CD4-positive, alpha-beta T cell treated with Interleukin-12 subunit alpha and Interleukin-12 subunit beta, for 1 hour (primary cell): ENCODE measurements around the gene ADNP.

Experiments
- DNase-seq: peaks from one replicate; pipeline ENCODE4 v3.0.0-alpha.2; 2020

The ADNP gene

GRCh38 chr20:50870561-50871161 is 60.6 kb downstream of the ADNP start:
- no peak for DNase-seq

DNA sequence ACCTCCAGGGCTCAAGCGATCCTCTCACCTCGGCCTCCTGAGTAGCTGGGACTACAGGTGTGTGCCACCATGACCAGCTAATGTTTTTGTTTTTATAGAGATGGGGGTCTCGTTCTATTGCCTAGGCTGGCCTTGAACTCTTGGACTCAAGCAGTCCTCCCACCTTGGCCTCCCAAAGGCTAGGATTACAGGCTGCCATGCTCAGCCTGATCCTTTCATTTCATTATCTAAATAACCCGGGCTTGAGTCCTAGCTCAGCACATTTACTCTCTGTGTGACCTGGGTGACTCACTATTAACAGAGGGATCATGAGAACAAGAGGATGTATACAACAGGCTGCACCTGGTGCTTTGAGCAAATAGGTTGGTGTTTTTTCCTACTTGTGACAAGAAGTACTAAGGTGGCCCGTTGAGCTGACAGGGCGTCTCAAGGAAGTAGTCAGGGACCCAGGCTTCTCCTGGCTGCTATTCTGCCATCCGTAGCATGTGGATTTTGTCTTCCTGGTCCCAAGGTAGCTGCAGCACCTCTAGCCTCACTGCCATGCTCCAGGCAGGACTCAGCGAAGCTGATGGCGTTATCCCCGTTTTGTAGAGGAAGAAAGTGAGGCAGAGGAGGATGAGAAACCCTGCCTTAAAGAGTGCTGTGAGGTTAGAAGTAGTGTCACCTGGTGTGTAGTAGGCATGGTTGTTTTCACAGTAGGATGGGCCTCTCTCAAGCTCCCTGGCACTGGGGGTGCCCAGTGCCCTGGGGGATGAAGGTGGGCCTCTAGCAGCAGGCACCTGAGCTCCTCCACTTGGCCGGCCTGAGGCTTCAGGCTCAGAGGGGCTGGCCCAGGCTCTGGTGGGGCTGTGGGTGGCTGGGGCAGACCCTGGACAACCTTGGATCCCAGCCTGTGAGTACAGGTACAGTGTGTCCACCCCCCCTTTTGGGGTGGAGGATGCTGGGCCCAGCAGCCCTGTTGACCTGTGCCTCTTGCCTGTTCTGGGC is 62.4 kb downstream of the ADNP start:
- no peak for DNase-seq

- no peak for DNase-seq
These were observed 63.4 kb downstream of the ADNP start for GRCh38 chr20:50867805-50868204.

- DNase-seq = no peak
These were observed 64.4 kb downstream of the ADNP start for GRCh38 chr20:50866831-50867230.

DNA sequence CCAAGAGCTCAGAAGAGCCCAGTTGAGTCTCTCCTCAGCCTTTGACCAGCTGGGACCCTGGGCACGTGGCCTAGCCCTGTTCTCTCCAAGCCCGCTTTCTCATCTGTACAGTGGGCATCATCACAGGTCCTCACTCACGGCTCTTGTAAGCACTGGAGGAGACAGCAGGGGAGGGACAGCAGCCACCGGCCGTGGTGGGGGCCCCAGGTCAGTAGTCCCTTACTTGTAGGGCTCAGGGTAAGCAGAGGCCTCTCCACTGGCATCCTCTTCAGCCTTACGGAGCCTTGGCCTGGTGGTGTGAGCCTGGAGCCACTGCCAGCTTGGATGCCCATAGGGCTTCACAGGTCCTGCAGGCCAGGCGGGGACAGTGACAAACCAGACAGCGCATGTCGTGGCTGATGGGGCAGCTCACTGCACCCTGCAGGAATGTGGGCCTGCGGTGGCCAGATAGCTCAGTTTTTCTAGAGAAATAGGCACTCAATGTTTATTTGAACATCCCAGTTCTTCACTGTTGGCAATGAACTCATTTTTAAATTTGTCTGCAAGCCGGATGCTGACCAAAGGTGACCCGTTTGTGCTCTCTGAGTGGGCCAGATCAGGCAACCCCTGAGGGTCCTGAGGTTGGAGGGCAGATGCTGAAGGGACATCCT is 65.1 kb downstream of the ADNP start:
- no peak for DNase-seq

DNA sequence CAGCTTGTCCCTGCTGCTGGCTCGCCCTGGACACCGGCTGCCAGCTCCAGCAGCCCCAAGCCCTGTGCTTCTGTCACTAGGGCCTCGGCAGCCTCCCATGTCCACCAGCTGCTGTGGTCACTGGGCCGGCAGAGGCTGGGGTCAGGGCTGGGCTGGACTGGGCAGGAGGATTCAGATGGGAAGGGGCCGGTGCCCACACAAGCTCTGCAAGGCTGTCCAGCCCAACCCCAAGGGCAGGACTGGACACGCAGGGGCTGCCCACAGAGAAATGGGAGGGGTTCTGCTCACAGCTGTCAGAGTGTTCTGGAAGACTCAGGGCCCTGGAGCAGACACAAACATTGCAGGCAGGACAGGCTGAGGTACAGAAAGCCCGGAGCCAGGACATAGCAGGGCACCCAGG is 65.6 kb downstream of the ADNP start:
- DNase-seq = no peak

GRCh38 chr20:50865114-50865513 is 66.1 kb downstream of the ADNP start:
- DNase-seq = no peak

DNA sequence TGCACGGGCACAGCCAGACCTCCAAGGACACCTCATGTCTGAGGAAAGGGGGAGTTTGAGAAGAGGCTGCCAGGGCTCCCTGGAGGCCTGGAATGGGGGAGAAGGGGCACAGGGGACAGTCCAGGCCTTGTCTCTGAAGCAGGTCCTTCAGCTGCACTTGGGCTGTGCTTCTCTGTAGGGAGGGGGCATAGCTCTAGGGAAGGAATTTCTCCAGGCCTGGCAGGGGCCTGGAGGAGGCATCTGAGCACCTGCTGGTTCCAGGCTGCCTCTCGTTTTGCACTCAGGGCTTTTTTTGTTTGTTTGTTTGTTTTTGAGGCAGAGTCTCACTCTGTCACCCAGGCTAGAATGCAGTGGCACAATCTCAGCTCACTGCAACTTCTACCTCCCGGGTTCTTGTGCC is 68.7 kb downstream of the ADNP start:
- DNase-seq = no peak

- no peak for DNase-seq
These were observed 70.2 kb downstream of the ADNP start for GRCh38 chr20:50861012-50861411.

- DNase-seq = no peak
These were observed 72.1 kb downstream of the ADNP start for GRCh38 chr20:50859161-50859560.

DNA sequence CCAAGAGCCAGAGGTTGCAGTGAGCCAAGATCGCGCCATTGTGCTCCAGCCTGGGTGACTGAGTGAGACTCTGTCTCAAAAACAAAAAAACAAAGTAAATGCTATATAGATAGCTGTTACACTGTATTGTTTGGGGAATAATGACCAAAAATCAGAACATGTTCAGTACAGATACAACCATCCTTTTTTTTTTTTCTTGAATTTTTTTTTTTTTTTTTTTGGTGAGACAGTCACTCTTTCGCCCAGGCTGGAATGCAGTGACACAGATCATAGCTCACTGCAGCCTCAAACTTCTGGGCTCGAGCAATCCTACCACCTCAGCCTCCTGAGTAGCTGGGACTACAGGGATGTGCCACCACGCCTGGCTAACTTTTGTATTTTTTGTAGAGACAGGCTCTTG is 72.7 kb downstream of the ADNP start:
- no peak for DNase-seq

DNA sequence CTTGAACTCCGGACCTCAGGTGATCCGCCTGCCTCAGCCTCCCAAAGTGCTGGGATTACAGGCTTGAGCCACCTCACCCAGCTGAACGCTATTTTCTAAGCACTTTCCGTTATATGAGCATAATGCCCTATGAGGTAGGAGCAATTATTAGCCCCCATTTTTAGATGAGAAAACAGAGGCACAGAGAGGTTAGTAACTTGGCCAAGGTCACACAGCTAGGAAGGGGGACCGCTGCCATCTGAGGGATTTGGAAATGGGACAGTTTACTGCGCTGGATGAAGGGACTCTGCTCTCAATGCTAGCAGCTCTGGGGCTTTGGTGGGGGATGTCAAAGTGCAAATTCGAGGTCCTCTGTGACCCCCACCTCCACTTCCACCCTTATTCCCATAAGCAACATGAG is 73.9 kb downstream of the ADNP start:
- DNase-seq = no peak

DNA sequence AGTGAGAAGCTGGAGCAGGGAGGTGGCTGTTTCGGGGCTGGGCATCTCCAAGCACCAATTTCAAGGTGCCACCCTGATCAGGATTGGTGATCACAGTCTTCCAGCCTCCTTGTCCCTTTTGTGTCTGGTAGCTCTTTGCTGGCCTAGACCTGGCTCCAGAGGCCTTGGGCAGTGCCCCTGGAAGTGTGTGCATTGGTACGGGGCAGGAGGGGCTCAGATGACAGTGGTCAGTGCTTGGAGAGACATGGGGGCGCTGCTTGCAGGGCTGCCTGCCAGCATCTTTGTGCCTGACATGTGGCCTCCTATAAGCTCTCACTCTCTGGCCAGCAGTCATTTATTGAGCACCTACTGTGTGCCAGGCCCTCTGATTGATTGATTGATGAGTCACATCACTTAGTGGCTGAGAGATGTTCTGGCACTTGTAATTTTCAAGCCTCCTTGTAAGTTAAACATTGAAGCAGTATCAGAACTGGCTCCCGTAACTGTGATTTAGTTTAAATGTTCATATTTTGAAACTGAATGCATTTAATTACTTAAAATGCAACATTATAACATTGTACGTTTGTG is 74.7 kb downstream of the ADNP start:
- no peak for DNase-seq

GRCh38 chr20:50855498-50856474 is 75.5 kb downstream of the ADNP start:
- no peak for DNase-seq

DNA sequence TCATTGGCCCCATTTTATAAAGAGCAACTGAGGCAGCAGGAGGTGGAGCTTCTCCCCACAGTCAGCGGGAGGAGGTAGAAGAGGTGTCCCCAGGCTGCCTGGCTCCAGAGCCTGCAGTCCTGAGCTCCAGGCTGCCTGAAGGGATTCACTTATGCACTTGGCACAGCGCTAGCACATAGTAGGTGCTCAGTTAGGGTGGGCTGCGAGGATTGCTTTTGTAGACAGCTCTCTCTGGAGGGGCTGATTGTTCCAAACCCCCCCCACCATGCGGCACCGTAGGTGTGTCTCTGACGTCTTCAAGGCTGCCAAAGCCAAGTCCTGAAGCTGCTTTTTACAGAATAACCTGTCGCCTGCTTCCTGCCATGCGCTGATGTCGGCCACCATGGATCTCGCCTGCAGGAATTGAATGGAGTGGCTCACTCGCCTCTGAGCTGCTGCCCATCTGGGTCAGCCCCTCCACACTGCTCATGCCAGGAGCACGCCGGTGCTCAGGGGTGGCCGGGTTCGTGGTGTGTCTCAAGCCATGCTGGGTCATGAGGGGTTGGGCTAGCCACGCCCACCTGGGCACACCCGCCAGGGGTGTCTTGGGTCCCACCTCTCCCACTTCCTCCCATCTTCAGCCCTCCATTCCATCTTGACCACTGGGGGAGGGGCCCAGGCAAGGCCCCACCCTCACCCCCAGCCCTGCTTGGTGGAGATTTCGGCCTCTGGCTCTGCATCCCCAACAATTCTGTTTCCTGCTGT is 76.6 kb downstream of the ADNP start:
- no peak for DNase-seq

GRCh38 chr20:50852085-50852484 is 79.2 kb downstream of the ADNP start:
- no peak for DNase-seq

GRCh38 chr20:50850721-50851286 is 80.4 kb downstream of the ADNP start:
- DNase-seq = no peak

GRCh38 chr20:50848846-50849673 is 82.2 kb downstream of the ADNP start:
- no peak for DNase-seq

DNA sequence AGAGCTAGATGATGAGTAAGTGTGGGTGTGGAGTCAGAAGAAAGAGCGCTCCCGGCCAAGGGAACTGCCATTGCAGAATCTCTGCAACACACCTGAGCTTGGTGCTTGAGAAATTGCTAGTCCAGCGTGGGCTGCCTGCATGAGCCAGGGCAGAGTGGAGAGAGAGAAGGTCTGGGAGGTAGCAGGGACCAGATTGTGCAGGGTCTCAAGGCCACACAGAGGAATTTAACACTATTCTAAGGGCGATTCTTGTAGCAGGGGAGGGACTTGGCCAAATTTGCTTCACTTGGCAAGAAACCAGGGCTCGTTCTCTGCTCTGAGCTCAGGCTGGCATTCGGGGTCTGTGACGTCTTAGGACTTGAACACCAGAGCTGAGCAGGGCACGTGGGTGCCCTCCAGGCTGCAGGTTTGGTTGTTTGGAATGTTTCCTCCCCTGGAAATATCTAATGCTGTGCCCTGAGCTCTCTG is 82.9 kb downstream of the ADNP start:
- DNase-seq = no peak

- no peak for DNase-seq
These were observed 85.5 kb downstream of the ADNP start for GRCh38 chr20:50845566-50846215.
